CD4-positive, alpha-beta T cell treated with Interleukin-17A for 4 hours (primary cell): ENCODE data around the gene EPHA8.

ENCODE experiments used
- DNase-seq: peaks from one replicate; pipeline ENCODE4 v3.0.0-alpha.2; 2020; ENCODE audit warnings: mixed read lengths

EPHA8 gene

GRCh38 chr1:22537441-22538139, 25.7 kb upstream of the EPHA8 start:
- no peak for DNase-seq

DNA sequence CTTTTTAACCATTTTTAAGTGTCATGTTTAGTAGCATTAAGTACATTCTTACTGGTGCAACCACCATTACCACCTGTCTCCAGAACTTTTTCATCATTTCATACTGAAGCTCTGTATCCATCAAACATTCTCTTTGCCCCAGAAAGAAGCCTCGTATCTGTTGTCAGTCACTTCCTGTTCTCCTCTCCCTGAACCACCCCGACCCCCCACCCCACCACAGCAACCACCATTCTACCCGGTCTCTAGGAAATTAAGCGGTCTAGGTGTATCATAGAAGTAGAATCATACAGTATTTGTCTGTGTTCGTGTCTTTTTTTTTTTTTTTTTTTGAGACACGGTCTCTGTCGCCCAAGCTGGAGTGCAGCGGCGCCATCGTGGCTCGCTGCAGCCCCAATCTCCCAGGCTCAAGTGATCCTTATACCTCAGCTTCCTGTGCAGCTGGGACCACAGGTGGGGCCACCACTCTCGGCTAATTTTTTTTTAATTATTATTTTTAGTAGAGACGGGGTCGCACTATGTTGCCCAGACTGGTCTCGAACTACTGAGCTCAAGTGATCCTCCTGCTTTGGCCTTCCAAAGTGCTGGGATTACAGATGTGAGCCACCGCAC, 23.7 kb upstream of the EPHA8 start:
- no peak for DNase-seq

- DNase-seq: no peak
Measured at GRCh38 chr1:22540337-22540736, 23.0 kb upstream of the EPHA8 start.

- no peak for DNase-seq
Measured at GRCh38 chr1:22542886-22543285, 20.4 kb upstream of the EPHA8 start.

DNA sequence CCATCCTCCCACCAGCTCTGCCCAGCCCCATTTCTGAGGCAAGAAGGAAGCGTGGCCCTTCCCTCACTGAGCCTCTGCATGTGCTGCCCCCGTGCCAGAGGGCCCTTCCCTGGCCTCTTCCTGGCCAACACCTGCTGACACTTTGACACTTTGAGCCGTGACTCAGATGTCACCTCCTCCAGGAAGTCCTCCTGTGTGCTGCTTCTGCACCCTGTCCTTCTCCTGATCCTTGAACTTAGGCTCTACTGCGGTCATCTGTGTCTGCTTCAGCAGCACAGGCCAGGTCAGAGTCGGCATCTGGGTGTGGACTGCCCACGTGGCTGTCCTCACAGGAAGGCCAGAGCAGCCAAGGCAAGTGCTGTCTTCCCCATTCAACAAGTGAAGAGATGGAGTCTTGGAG, 19.6 kb upstream of the EPHA8 start:
- no peak for DNase-seq

- DNase-seq: no peak
Measured at GRCh38 chr1:22544606-22545005, 18.7 kb upstream of the EPHA8 start.

DNA sequence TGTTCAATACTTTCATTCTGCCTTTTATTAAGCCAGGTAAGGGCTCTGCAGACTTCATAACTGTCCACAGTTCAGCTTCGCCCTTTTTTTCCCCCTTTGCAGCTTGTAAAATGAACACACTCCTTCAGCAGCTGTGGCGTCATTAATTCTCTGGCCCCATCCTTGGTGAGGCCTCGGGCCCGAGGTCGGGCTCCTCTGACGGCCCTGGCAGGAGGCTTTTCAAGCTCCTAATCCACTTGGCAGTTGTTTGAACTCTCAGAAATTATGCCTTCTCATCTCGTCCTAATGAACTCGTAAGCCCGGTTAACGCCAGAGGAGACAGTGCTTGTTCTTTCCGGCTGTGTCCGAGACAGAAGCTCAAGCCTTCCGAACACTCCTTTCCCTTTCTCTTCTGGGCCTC, 18.1 kb upstream of the EPHA8 start:
- DNase-seq: no peak

DNA sequence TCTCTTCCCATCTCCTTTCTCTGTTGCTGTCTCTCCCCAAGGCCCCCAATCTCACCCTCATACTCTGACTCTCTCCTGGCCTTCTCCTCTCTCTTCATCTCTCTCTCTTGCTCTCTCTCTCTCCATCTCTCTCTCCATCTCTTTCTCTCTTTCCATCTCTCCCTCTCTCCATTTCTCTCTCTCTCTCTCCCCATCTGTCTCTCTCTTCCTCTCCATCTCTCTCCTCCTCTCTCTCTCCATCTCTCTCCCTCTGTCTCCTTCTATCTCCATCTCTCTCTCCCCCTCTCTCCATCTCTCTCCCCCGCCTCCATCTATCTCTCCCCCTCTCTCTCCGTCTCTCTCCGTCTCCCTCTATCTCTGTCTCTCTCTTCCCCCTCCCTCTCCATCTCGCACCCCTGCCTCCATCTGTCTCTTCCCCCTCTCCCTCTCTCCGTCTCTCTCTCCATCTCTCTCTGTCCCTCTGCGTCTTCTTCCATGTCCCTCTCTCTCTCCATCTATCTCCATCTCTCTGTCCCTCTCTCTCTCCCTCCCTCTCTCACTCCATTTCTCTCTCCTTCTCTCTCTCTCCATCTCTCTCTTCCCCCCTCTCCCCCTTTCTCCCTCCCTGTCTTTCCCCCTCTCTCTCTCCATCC, 16.0 kb upstream of the EPHA8 start:
- DNase-seq: no peak

DNA sequence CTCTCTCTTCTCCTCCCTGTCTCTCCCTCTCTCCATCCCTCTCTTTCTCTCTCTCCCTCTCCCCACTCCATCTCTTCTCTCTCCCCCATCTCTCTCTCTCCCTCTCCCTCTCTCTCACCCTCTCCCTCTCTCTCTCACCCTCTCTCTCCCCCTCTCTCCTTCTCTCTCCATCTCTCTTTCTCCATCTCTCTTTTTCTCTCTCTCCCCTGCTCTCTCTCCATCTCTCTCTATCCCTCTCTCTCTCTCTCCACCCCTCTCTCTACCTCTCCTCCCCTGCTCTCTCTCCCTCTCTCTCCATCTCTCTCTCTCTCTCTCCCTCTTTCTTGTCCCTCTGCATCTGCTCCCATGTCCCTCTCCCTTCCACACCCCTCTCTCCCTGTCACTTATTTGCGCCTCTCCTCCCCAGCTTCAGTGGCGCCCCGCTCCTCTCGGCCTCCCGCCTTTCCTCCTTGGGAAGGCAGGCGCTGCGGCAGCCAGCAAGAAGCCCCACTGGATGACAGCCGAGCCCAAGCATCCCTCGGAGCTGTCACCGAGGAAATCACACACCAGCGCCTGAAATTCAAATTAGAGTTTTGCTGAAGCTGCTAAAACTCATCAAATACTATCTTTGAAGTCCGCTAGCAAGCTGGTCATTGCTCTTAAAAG, 15.3 kb upstream of the EPHA8 start:
- DNase-seq: no peak

DNA sequence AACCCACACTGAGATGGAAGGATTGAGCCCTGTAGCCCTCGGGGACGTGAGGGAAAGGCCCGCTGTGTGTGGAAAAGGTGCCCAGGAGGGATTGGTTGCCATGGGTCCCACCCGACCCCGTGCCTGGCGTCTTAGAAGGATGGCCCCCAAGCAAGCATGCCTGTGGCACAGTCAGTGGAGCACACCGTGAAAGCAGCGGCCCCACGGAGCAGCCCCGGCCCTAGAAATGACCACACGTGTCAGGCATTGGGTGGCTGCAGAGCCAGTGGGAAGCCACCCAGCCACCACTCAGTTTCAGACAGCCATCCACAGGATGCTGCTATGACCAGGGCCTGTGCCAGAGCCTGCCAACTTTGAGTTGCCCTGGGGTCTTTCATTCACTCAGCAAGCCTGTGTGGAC, 13.3 kb upstream of the EPHA8 start:
- DNase-seq: no peak

- no peak for DNase-seq
Measured at GRCh38 chr1:22551591-22551990, 11.7 kb upstream of the EPHA8 start.

- DNase-seq: no peak
Measured at GRCh38 chr1:22552021-22552420, 11.3 kb upstream of the EPHA8 start.

DNA sequence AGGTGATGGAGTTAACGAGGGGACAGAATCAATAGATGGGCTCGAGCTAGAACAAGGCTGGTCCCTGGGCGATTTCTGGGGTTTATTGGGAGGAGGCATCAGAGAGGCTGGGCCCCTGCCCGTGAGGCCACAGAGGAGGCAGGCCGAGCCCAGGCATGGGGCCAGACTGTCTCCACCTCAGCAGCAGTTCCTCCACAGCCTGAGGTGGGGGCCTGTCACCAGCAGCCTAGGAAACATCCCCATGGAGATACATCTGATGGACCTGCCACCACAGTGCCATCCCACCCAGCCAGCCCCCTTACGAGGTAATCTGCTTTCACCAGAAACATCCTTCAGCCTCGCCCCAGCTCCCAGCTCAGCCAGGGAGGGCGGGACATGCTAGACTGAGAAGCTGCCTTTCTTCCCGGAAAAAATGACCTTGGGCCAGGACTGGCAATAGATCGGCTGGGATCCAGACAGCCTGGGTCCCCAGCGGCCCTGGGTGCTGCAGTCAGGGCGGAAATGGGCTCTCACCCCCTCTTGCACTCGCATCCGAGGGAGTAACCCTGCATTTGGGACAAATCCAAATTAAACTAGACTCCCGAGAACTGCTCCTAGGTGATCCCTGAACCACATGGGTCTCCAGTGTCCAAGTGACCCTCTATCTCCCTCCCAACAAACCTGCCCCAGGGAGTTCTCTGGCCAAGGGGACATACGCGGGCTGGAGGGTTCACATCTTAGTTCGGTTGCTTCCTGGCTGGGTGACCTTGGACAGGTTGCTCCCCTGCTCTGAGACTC, 10.0 kb upstream of the EPHA8 start:
- no peak for DNase-seq

- no peak for DNase-seq
Measured at GRCh38 chr1:22553991-22554522, 9.2 kb upstream of the EPHA8 start.

DNA sequence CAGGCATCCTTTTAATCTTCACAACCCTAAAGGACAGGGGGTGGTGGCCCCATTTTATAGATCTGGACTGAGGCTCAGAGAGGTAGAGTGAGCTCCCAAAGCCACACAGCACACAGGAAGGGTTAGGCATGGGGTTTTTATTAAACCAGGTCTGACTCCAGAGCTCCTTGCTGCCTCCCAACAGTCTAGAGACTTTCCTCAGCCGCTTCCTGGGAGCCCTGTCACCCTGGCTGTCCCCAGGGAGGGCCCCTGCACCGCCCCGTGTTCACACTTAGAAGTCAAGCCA, 8.0 kb upstream of the EPHA8 start:
- no peak for DNase-seq

DNA sequence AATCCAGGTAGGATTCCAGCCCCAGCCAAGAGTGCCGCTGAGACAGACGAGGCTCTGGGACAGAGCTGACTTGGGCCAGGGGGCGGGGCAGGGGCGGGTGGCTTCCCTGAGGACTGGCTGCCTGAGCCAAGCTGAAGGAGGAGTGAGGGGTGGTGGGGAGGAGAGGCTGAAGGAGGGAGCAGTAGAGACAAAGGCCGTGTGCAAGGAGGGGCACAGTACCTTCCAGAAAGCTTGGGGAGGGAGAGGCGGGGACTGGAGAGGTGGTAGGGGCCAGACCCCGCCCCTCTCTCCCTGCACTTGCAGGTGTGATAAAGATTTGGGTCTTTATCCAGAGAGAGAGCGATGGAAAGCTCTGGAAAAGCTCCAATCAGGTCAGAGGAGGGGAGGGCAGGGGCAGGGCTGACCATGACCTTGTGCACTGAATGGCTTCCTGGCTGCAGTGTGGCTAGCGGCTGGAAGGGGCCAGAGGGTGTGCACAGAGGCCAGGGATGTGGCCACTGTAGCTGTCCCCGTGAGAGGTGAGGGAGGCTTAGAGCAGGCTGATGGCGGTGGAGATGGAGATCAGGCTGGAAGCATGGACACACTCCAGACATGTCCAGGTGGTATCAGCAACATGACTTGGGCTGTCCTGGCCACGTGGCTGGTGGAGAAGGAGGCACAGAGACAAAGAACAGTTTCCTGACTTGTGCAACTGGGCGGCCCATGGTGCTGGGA, 6.7 kb upstream of the EPHA8 start:
- no peak for DNase-seq

GRCh38 chr1:22557341-22557950, 5.8 kb upstream of the EPHA8 start:
- no peak for DNase-seq

GRCh38 chr1:22563671-22564602, 648 bp downstream of the EPHA8 start:
- no peak for DNase-seq

DNA sequence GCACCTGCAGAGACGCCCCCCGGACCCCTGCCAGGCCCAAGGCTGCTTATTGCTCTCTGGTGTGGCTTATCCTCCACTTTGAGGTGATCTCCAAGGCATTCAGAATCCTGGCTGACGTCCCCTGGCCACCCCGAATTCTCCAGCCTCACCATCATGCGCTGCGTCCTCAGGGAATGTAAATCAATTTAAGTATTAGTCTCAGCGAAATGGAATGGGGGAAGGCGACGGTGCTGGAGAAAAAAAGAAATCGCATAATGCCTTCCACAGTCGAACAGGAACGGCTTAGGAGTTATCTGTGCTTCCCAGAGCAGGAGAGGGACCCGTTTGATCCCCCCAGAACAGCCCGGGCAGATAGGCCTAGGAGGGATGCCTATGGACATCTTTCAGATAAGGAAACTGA, 2.9 kb downstream of the EPHA8 start:
- no peak for DNase-seq

DNA sequence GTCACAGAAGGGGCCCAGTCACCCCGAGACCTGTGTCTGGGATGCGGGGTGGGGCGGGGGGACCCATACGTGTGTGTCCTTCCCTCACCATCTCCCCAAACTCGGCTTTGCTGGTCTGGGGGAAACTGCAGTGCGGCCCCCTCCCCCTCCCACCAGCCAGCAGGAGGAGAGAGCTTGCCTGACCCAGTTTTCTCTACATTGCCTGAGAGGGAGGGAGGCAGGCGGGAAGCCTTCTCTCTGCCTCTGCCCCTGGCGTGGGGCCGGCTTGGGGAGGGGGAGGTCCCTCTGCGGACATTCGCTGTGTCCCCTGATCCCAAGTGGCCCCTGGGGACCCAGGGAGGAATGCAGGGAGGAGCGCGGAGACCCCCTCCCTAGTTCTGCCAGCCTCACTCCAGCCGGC, 3.9 kb downstream of the EPHA8 start:
- DNase-seq: no peak

GRCh38 chr1:22567994-22568393, 4.7 kb downstream of the EPHA8 start:
- DNase-seq: no peak
